Neural cell (in vitro differentiated cells): ENCODE results near the gene MCC. TPM values are rescaled to one million over a fixed set of nuclear protein-coding genes. Genes with fewer than 3 reads are reported as not detected.

Source experiments
- H2AFZ ChIP-seq: fragments of 200-600, 300-800 bp; sonication (generic), shearing (Covaris generic); 2 replicates; pipeline ENCODE4 v1.6.0; 2014; ENCODE audit warnings: low read depth, mild to moderate bottlenecking, antibody characterized with exemption, low read length, moderate library complexity
- H3F3A ChIP-seq: fragments of 200-600 bp; shearing (Covaris generic); 2 replicates; pipeline ENCODE4 v1.6.1; 2016; ENCODE audit warnings: mild to moderate bottlenecking, moderate library complexity, mixed read lengths, antibody characterized with exemption, low read length; ENCODE audit not compliant: insufficient read depth, poor library complexity, severe bottlenecking
- H3K27ac ChIP-seq: fragments of 200-600, 300-800 bp; sonication (generic), shearing (Covaris generic); 2 replicates; pipeline ENCODE4 v1.5.1; 2014; ENCODE audit warnings: mild to moderate bottlenecking, low read length, moderate library complexity
- H3K27me3 ChIP-seq: fragments of 300-800, 200-600 bp; sonication (generic), shearing (Covaris generic); 2 replicates; pipeline ENCODE4 v1.6.0; 2014; ENCODE audit warnings: mild to moderate bottlenecking, low read depth, low read length, moderate library complexity; ENCODE audit not compliant: insufficient read depth
- H3K36me3 ChIP-seq: fragments of 300-800, 200-600 bp; sonication (generic), shearing (Covaris generic); 2 replicates; pipeline ENCODE4 v1.5.1; 2014; ENCODE audit warnings: mild to moderate bottlenecking, antibody characterized with exemption, low read length, moderate library complexity; ENCODE audit not compliant: insufficient read depth
- H3K4me2 ChIP-seq: fragments of 300-800, 200-600 bp; sonication (generic), shearing (Covaris generic); 2 replicates; pipeline ENCODE4 v1.6.0; 2014; ENCODE audit warnings: mild to moderate bottlenecking, low read length
- H3K4me3 ChIP-seq: fragments of 300-800, 200-600 bp; sonication (generic), shearing (Covaris generic); 2 replicates; pipeline ENCODE4 v1.5.1; 2014; ENCODE audit warnings: mild to moderate bottlenecking, low read length, moderate library complexity
- H3K79me2 ChIP-seq: fragments of 200-600 bp; shearing (Covaris generic); replicated peaks from 2 replicates; pipeline ENCODE4 v1.6.0; 2014; ENCODE audit warnings: mild to moderate bottlenecking, low read length, moderate library complexity; ENCODE audit not compliant: insufficient read depth
- H3K9ac ChIP-seq: fragments of 300-800, 200-600 bp; sonication (generic), shearing (Covaris generic); 2 replicates; pipeline ENCODE4 v1.6.1; 2016; ENCODE audit warnings: mild to moderate bottlenecking, low read length, mixed read lengths
- H3K9me2 ChIP-seq: fragments of 200-600 bp; shearing (Covaris generic); 2 replicates; pipeline ENCODE4 v1.6.1; 2016; ENCODE audit warnings: mild to moderate bottlenecking, low read length, mixed read lengths; ENCODE audit not compliant: insufficient read depth
- H3K9me3 ChIP-seq: fragments of 200-600, 300-800 bp; sonication (generic), shearing (Covaris generic); 2 replicates; pipeline ENCODE4 v1.6.1; 2016; ENCODE audit warnings: mild to moderate bottlenecking, mixed run types, low read length, moderate library complexity, mixed read lengths
- H4K20me1 ChIP-seq: fragments of 200-600 bp; shearing (Covaris generic); 2 replicates; pipeline ENCODE4 v1.6.1; 2016; ENCODE audit warnings: mild to moderate bottlenecking, mixed run types; ENCODE audit not compliant: insufficient read depth
- EP300 ChIP-seq: fragments of 450-650 bp; conservative IDR thresholded peaks from 2 replicates; pipeline ENCODE4 v1.6.1; 2014; ENCODE audit warnings: antibody characterized with exemption, mild to moderate bottlenecking, moderate library complexity; ENCODE audit not compliant: poor library complexity, severe bottlenecking
- EZH2 ChIP-seq: fragments of 200-600, 300-800 bp; shearing (Covaris generic), sonication (generic); IDR thresholded peaks from 2 replicates; pipeline ENCODE4 v1.6.1; 2014; ENCODE audit warnings: antibody characterized with exemption, low read length, borderline replicate concordance, mild to moderate bottlenecking; ENCODE audit not compliant: insufficient read depth, poor library complexity, severe bottlenecking
- POLR2AphosphoS5 ChIP-seq: IDR thresholded peaks from 2 replicates; pipeline ENCODE4 v1.6.1; 2012
- RAD21 ChIP-seq: fragments of 450-650 bp; conservative IDR thresholded peaks from 2 replicates; pipeline ENCODE4 v1.6.1; 2014; ENCODE audit warnings: antibody characterized with exemption, mild to moderate bottlenecking, moderate library complexity
- SMC3 ChIP-seq: fragments of 450-650 bp; conservative IDR thresholded peaks from 2 replicates; pipeline ENCODE4 v1.6.1; 2014; ENCODE audit warnings: antibody characterized with exemption, mild to moderate bottlenecking, moderate library complexity; ENCODE audit not compliant: poor library complexity
- TAF1 ChIP-seq: IDR thresholded peaks from 2 replicates; pipeline ENCODE4 v1.6.1; 2012; ENCODE audit warnings: low read depth
- polyA plus RNA-seq: library from polyadenylated mRNA; depleted of rRNA; stranded (reverse); fragments of >200 nt; gene quantifications from 2 replicates; pipeline ENCODE4 v1.2.3, GENCODE V29; 2014
- TF ChIP-seq, protein P1 (sequence below): fragments of 450-650 bp; IDR thresholded peaks from 2 replicates; pipeline ENCODE4 v1.5.1; 2014; ENCODE audit warnings: antibody characterized with exemption, mild to moderate bottlenecking, moderate library complexity; ENCODE audit not compliant: poor library complexity, severe bottlenecking
- TF ChIP-seq, protein P2 (sequence below): IDR thresholded peaks from 2 replicates; pipeline ENCODE4 v1.6.1; 2012; ENCODE audit warnings: borderline replicate concordance

The MCC gene
- polyA plus RNA-seq, 1 donor from 2014 or later: 2.2 TPM

DNA sequence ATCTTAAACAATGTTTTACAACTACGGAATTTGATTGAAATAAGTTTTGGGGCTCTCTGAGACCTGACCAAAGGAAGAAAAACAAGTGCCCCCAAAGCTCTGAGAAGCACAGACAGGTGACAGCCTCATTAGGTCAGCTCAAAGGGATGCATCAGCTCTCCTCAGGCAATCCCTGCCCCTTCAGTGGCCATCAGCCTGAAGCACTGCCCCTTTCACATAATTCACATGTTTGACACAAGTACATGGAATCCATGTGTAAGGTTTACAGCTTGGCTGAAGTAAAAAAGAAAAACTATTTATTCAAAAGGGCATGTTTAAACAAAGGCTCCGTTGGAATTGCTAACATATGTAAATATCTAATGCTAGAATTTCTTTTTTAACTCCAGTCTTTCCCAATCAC is 109.7 kb downstream of the MCC start:
- TF ChIP-seq, protein P1, sequence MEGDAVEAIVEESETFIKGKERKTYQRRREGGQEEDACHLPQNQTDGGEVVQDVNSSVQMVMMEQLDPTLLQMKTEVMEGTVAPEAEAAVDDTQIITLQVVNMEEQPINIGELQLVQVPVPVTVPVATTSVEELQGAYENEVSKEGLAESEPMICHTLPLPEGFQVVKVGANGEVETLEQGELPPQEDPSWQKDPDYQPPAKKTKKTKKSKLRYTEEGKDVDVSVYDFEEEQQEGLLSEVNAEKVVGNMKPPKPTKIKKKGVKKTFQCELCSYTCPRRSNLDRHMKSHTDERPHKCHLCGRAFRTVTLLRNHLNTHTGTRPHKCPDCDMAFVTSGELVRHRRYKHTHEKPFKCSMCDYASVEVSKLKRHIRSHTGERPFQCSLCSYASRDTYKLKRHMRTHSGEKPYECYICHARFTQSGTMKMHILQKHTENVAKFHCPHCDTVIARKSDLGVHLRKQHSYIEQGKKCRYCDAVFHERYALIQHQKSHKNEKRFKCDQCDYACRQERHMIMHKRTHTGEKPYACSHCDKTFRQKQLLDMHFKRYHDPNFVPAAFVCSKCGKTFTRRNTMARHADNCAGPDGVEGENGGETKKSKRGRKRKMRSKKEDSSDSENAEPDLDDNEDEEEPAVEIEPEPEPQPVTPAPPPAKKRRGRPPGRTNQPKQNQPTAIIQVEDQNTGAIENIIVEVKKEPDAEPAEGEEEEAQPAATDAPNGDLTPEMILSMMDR: no peak
- H3K9ac ChIP-seq: no peak overlapping the region
- no peaks in the 10 kb centered on the region for H3F3A ChIP-seq
- no peaks in the 10 kb centered on the region for H3K9me2 ChIP-seq
- H3K27ac ChIP-seq: no peak overlapping the region
- no peaks in the 10 kb centered on the region for H3K27me3 ChIP-seq
- no peak overlapping the region for H3K4me3 ChIP-seq
- no peaks in the 10 kb centered on the region for H4K20me1 ChIP-seq
- H3K4me2 ChIP-seq: no peak overlapping the region
- no peaks in the 10 kb centered on the region for H3K36me3 ChIP-seq
- no peak overlapping the region for H2AFZ ChIP-seq
- no peaks in the 10 kb centered on the region for H3K9me3 ChIP-seq
- H3K79me2 ChIP-seq: no peaks in the 10 kb centered on the region

DNA sequence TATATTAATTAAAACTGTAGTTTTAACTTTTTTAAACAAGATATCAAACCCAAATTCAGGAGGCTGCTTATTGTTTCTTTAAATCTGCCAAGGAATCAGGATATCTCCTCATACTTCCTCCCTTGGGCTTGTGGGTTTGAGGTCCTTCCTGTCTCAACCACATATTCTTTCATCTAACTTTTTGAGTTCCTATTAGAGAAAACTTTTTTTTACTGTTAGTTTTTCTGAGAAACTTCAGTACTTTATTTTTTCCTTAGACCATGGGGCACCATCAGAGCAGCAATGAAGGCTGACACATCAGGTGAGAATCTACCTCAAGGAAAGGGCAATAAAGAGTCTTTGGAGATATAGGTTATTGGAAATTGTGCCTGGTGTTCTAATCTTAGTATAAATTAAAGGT is 110.2 kb downstream of the MCC start:
- Histone ChIP-seq H3K27ac (no peak overlapping the region), H3K36me3 (no peaks in the 10 kb centered on the region), H3K9ac (no peak overlapping the region), H3K9me2 (no peaks in the 10 kb centered on the region), H3K4me2 (no peak overlapping the region), H3K27me3 (no peaks in the 10 kb centered on the region), H4K20me1 (no peaks in the 10 kb centered on the region), H3F3A (no peaks in the 10 kb centered on the region), H3K9me3 (no peaks in the 10 kb centered on the region), H2AFZ (no peak overlapping the region), H3K4me3 (no peak overlapping the region), H3K79me2 (no peaks in the 10 kb centered on the region)
- TF ChIP-seq EZH2: no peak
- no peak for TF ChIP-seq TAF1
- TF ChIP-seq POLR2AphosphoS5: no peak
- no peak for TF ChIP-seq SMC3
- TF ChIP-seq RAD21: no peak
- TF ChIP-seq, protein P1: no peak
- TF ChIP-seq, protein P2, sequence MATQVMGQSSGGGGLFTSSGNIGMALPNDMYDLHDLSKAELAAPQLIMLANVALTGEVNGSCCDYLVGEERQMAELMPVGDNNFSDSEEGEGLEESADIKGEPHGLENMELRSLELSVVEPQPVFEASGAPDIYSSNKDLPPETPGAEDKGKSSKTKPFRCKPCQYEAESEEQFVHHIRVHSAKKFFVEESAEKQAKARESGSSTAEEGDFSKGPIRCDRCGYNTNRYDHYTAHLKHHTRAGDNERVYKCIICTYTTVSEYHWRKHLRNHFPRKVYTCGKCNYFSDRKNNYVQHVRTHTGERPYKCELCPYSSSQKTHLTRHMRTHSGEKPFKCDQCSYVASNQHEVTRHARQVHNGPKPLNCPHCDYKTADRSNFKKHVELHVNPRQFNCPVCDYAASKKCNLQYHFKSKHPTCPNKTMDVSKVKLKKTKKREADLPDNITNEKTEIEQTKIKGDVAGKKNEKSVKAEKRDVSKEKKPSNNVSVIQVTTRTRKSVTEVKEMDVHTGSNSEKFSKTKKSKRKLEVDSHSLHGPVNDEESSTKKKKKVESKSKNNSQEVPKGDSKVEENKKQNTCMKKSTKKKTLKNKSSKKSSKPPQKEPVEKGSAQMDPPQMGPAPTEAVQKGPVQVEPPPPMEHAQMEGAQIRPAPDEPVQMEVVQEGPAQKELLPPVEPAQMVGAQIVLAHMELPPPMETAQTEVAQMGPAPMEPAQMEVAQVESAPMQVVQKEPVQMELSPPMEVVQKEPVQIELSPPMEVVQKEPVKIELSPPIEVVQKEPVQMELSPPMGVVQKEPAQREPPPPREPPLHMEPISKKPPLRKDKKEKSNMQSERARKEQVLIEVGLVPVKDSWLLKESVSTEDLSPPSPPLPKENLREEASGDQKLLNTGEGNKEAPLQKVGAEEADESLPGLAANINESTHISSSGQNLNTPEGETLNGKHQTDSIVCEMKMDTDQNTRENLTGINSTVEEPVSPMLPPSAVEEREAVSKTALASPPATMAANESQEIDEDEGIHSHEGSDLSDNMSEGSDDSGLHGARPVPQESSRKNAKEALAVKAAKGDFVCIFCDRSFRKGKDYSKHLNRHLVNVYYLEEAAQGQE: no peak
- no peak for TF ChIP-seq EP300
